ENCODE measurements around the gene COA8. TPM values are rescaled to one million over a fixed set of nuclear protein-coding genes. Genes with fewer than 3 reads are reported as not detected.

COA8 gene
- total RNA-seq, 4 donors from 2014 or later: 13.6 to 20.8 (median 17.9) TPM

GRCh38 chr14:103545915-103546651, 16.7 kb upstream of the COA8 start:
- no peak for DNase-seq
- H3K4me1 ChIP-seq: peaks cover 0 to 46% (median 3%) of the 10 kb centered on the region in 4 donors
- no peaks in the 10 kb centered on the region for H3K9me3 ChIP-seq
- no peak for TF ChIP-seq POLR2A (IDR thresholded peaks at IDR 0.05)
- no peaks in the 10 kb centered on the region for H3K36me3 ChIP-seq
- no peak overlapping the region for H3K27ac ChIP-seq
- no peaks in the 10 kb centered on the region for H3K27me3 ChIP-seq
- no peak overlapping the region for H3K4me3 ChIP-seq

- Histone ChIP-seq H3K4me3 (no peak overlapping the region), H3K9me3 (no peaks in the 10 kb centered on the region), H3K36me3 (no peaks in the 10 kb centered on the region), H3K27me3 (no peaks in the 10 kb centered on the region), H3K27ac (no peak overlapping the region), H3K4me1 (peaks cover 0 to 39% (median 3%) of the 10 kb centered on the region in 4 donors)
- peak; percentile 72 to 87 (median 83) for DNase-seq
- TF ChIP-seq POLR2A (IDR thresholded peaks at IDR 0.05) (no peak), CTCF (IDR thresholded peaks at IDR 0.05) (peak; percentile 76 to 95 (median 88))
These were observed 15.9 kb upstream of the COA8 start for GRCh38 chr14:103546652-103547454.

GRCh38 chr14:103547455-103547940, 15.3 kb upstream of the COA8 start:
- no peak for TF ChIP-seq POLR2A (IDR thresholded peaks at IDR 0.05)
- TF ChIP-seq CTCF (IDR thresholded peaks at IDR 0.05): no peak
- Histone ChIP-seq H3K27ac (no peak overlapping the region), H3K27me3 (no peaks in the 10 kb centered on the region), H3K9me3 (no peaks in the 10 kb centered on the region), H3K4me1 (peaks cover 0 to 33% (median 3%) of the 10 kb centered on the region in 4 donors), H3K4me3 (no peak overlapping the region), H3K36me3 (no peaks in the 10 kb centered on the region)
- DNase-seq: no peak

GRCh38 chr14:103547941-103548462, 14.8 kb upstream of the COA8 start:
- TF ChIP-seq CTCF (IDR thresholded peaks at IDR 0.05): no peak
- TF ChIP-seq POLR2A (IDR thresholded peaks at IDR 0.05): no peak
- Histone ChIP-seq H3K9me3 (no peaks in the 10 kb centered on the region), H3K4me1 (peaks cover 0 to 28% (median 3%) of the 10 kb centered on the region in 4 donors), H3K27ac (no peak overlapping the region), H3K27me3 (no peaks in the 10 kb centered on the region), H3K36me3 (no peaks in the 10 kb centered on the region), H3K4me3 (no peak overlapping the region)
- no peak for DNase-seq

- Histone ChIP-seq H3K4me3 (no peak overlapping the region), H3K27me3 (no peaks in the 10 kb centered on the region), H3K27ac (peak overlapping the region in 1 of 4 donors; percentile 81), H3K9me3 (no peaks in the 10 kb centered on the region), H3K36me3 (no peaks in the 10 kb centered on the region), H3K4me1 (peaks cover 0 to 22% (median 3%) of the 10 kb centered on the region in 4 donors)
- TF ChIP-seq CTCF (IDR thresholded peaks at IDR 0.05): no peak
- TF ChIP-seq POLR2A (IDR thresholded peaks at IDR 0.05): no peak
- no peak for DNase-seq
These were observed 14.1 kb upstream of the COA8 start for GRCh38 chr14:103548463-103549351.
